Neutrophil (primary cell): ENCODE data around the gene FILIP1.

Experiments used
- H3K27ac ChIP-seq: fragments of 200-600 bp; sonication (generic); 2 replicates; pipeline ENCODE4 v1.5.1; 2016; ENCODE audit warnings: mild to moderate bottlenecking, moderate library complexity
- H3K27me3 ChIP-seq: fragments of 200-600 bp; sonication (generic); 2 replicates; pipeline ENCODE4 v1.6.0; 2016; ENCODE audit warnings: mild to moderate bottlenecking
- H3K36me3 ChIP-seq: fragments of 200-600 bp; sonication (generic); 2 replicates; pipeline ENCODE4 v1.5.1; 2017
- H3K4me1 ChIP-seq, 2 experiments: fragments of 200-600 bp in 1 of 2; sonication (generic) in 1 of 2; 1 replicate in 1 of 2; 2 replicates in 1 of 2; pipeline versions ENCODE4 v1.5.1 to v1.6.1; 2013 to 2016; ENCODE audit warnings: low read depth in 1 of 2, low read length in 1 of 2, mild to moderate bottlenecking in 1 of 2, moderate library complexity in 1 of 2; ENCODE audit not compliant: control insufficient read depth in 1 of 2, insufficient read depth in 1 of 2
- H3K4me3 ChIP-seq, 2 experiments: fragments of 200-600 bp in 1 of 2; sonication (generic) in 1 of 2; 1 replicate in 1 of 2; 2 replicates in 1 of 2; pipeline ENCODE4 v1.5.1; 2013 to 2016; ENCODE audit warnings: low read depth in 1 of 2, low read length in 1 of 2, mild to moderate bottlenecking in 1 of 2, moderate library complexity in 1 of 2
- H3K9me3 ChIP-seq: fragments of 200-600 bp; sonication (generic); 2 replicates; pipeline ENCODE4 v1.5.1; 2016
- CTCF ChIP-seq: fragments of 200-600 bp; sonication (generic); IDR thresholded peaks from 2 replicates; pipeline ENCODE4 v1.5.1; 2016; ENCODE audit warnings: antibody characterized with exemption

Gene FILIP1

GRCh38 chr6:75493400-75494064, at the start of gene FILIP1:
FILIP1 (minus strand) TSS chr6:75493800; CDS start chr6:75414972, 78,828 bp downstream.
- Histone ChIP-seq H3K27ac (no peak within 1 kb of the TSS), H3K4me3 (no peak within 1 kb of the TSS)

DNA sequence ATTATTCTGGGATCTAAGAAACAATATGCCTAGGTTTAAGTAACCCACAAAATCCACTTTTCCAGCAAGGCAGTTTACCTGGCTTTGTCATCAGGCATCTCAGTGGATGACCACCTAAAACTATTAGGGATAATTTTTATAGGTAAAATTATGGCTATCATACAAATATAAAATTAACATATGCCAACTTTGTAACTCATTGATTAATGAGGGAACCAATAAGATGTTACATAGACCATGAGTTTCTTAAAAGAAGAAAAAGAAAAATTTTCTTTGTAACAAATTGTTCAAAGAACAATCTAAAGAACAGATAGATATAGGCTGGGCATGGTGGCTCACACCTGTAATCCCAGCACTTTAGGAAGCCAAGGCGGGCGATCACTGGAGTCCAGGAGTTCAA, 49.7 kb upstream of the FILIP1 start:
- H3K36me3 ChIP-seq: no peaks in the 10 kb centered on the region
- no peak overlapping the region for H3K27ac ChIP-seq
- no peaks in the 10 kb centered on the region for H3K9me3 ChIP-seq

More at GRCh38 chr6:75493400-75494064, at the start of gene FILIP1:
- peaks cover 60% of the 10 kb centered on the region for H3K27me3 ChIP-seq
- H3K36me3 ChIP-seq: no peaks in the 10 kb centered on the region
- no peaks in the 10 kb centered on the region for H3K9me3 ChIP-seq
- no peak for TF ChIP-seq CTCF
- no peaks in the 10 kb centered on the region for H3K4me1 ChIP-seq

GRCh38 chr6:75539136-75539535, 45.5 kb upstream of the FILIP1 start:
- Histone ChIP-seq H3K27ac (no peak overlapping the region), H3K9me3 (no peaks in the 10 kb centered on the region), H3K27me3 (peaks cover 52% of the 10 kb centered on the region), H3K4me3 (no peak overlapping the region), H3K36me3 (no peaks in the 10 kb centered on the region), H3K4me1 (no peaks in the 10 kb centered on the region)
- no peak for TF ChIP-seq CTCF

More for the DNA sequence above, 49.7 kb upstream of the FILIP1 start:
- peaks cover 54% of the 10 kb centered on the region for H3K27me3 ChIP-seq
- TF ChIP-seq CTCF: no peak
- no peak overlapping the region for H3K4me3 ChIP-seq
- no peaks in the 10 kb centered on the region for H3K4me1 ChIP-seq

DNA sequence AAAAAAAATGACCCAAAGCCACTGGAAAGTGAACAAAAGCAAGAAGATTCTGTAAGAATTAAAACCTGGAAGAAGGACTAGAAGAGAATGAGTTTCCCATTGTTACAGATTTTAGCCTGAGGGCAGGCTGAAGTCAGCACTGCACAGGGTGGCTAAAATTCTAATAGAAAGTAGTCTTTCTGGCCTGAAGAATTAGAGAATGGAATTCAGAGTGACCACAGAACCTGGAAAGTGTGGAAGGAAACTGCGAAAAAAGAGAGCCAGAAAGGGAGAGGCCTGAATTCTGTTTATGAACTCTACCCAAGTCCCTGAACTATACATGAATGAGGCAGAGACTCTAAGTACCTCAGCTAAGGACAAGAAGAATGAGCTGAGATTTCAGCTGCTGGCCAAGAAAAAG, 38.9 kb upstream of the FILIP1 start:
- Histone ChIP-seq H3K27ac (no peak overlapping the region), H3K4me1 (no peaks in the 10 kb centered on the region), H3K4me3 (no peak overlapping the region), H3K9me3 (no peaks in the 10 kb centered on the region), H3K27me3 (peaks cover 24% of the 10 kb centered on the region), H3K36me3 (no peaks in the 10 kb centered on the region)
- TF ChIP-seq CTCF: no peak

- Histone ChIP-seq H3K36me3 (no peaks in the 10 kb centered on the region), H3K4me1 (no peaks in the 10 kb centered on the region), H3K27ac (no peak overlapping the region), H3K27me3 (peaks cover 20% of the 10 kb centered on the region), H3K9me3 (no peaks in the 10 kb centered on the region), H3K4me3 (no peak overlapping the region)
- no peak for TF ChIP-seq CTCF
These were observed 37.6 kb upstream of the FILIP1 start for GRCh38 chr6:75531174-75531573.
